GDM1 (cell line): ENCODE data around the gene SUPT20HL1.
"Not testable (repeated sequence)": the region's sequence is repeated elsewhere in the genome, so short reads cannot be mapped to it uniquely, and the experiment has no call there.

Source experiments
- DNase-seq: peaks from one replicate; lab custom pipeline; 2025; lab: John Stamatoyannopoulos, UW

Gene SUPT20HL1

GRCh38 chrX:24360272-24360671, at the start of gene SUPT20HL1:
TSS of gene SUPT20HL1 (plus strand) at chrX:24360639. CDS start at chrX:24362761, 2,122 bp downstream.
- DNase-seq: no peak

- not testable (repeated sequence) for DNase-seq
Measured at GRCh38 chrX:24310916-24311315, 49.5 kb upstream of the SUPT20HL1 start.

- not testable (repeated sequence) for DNase-seq
Measured at GRCh38 chrX:24311507-24312248, 48.8 kb upstream of the SUPT20HL1 start.

- not testable (repeated sequence) for DNase-seq
Measured at GRCh38 chrX:24312249-24312607, 48.2 kb upstream of the SUPT20HL1 start.

- DNase-seq: no peak
Measured at GRCh38 chrX:24314019-24314635, 46.3 kb upstream of the SUPT20HL1 start, which contains the start of gene SUPT20HL2. TSS of gene SUPT20HL2 (minus strand) at chrX:24314069. CDS start at chrX:24313315, 754 bp downstream.

- DNase-seq: no peak
Measured at GRCh38 chrX:24316111-24316510, 44.3 kb upstream of the SUPT20HL1 start.

GRCh38 chrX:24317567-24317966, 42.9 kb upstream of the SUPT20HL1 start:
- DNase-seq: no peak

- no peak for DNase-seq
Measured at GRCh38 chrX:24321741-24322395, 38.6 kb upstream of the SUPT20HL1 start.

GRCh38 chrX:24325231-24325630, 35.2 kb upstream of the SUPT20HL1 start:
- DNase-seq: no peak

GRCh38 chrX:24332878-24333277, 27.6 kb upstream of the SUPT20HL1 start:
- DNase-seq: no peak

GRCh38 chrX:24333371-24333770, 27.1 kb upstream of the SUPT20HL1 start:
- no peak for DNase-seq

- no peak for DNase-seq
Measured at GRCh38 chrX:24334461-24334860, 26.0 kb upstream of the SUPT20HL1 start.

- DNase-seq: no peak
Measured at GRCh38 chrX:24335871-24336270, 24.6 kb upstream of the SUPT20HL1 start.

- DNase-seq: no peak
Measured at GRCh38 chrX:24339911-24340310, 20.5 kb upstream of the SUPT20HL1 start.

- no peak for DNase-seq
Measured at GRCh38 chrX:24340501-24340900, 19.9 kb upstream of the SUPT20HL1 start.

- no peak for DNase-seq
Measured at GRCh38 chrX:24341795-24342194, 18.6 kb upstream of the SUPT20HL1 start.

GRCh38 chrX:24343719-24344118, 16.7 kb upstream of the SUPT20HL1 start:
- no peak for DNase-seq

GRCh38 chrX:24347881-24348280, 12.6 kb upstream of the SUPT20HL1 start:
- DNase-seq: no peak

GRCh38 chrX:24350217-24350616, 10.2 kb upstream of the SUPT20HL1 start:
- no peak for DNase-seq

GRCh38 chrX:24355095-24355494, 5.3 kb upstream of the SUPT20HL1 start:
- DNase-seq: no peak

GRCh38 chrX:24357106-24357505, 3.3 kb upstream of the SUPT20HL1 start:
- no peak for DNase-seq

- DNase-seq: not testable (repeated sequence)
Measured at GRCh38 chrX:24362089-24362745, 1.8 kb downstream of the SUPT20HL1 start.
